Esophagus (tissue), 2 donors: Measurements from ENCODE around the gene AP2A2. TPM values are rescaled to one million over a fixed set of nuclear protein-coding genes. Genes with fewer than 3 reads are reported as not detected.
A peak's percentile ranks its signal among the peaks of the same experiment; 100 is the strongest.

ENCODE experiments used
- H3K27ac ChIP-seq, 2 donors: one replicate each; pipeline ENCODE4 v1.5.1; 2013; ENCODE audit warnings: low read depth in 2 of 2, mild to moderate bottlenecking in 2 of 2, inconsistent platforms in 1 of 2, low read length in 1 of 2, moderate library complexity in 1 of 2
- H3K27me3 ChIP-seq, 2 donors: one replicate each; pipeline ENCODE4 v1.6.1; 2013; ENCODE audit warnings: low read length in 2 of 2, control low read depth in 1 of 2, mild to moderate bottlenecking in 1 of 2; ENCODE audit not compliant: insufficient read depth in 2 of 2, control insufficient read depth in 1 of 2
- H3K36me3 ChIP-seq, 2 donors: one replicate each; pipeline ENCODE4 v1.6.1; 2013; ENCODE audit warnings: low read length in 1 of 2; ENCODE audit not compliant: control insufficient read depth in 2 of 2, insufficient read depth in 2 of 2
- H3K4me1 ChIP-seq, 2 donors: one replicate each; pipeline ENCODE4 v1.6.1; 2013; ENCODE audit warnings: low read length in 1 of 2; ENCODE audit not compliant: control insufficient read depth in 2 of 2, insufficient read depth in 2 of 2
- H3K4me3 ChIP-seq, 2 donors: one replicate each; pipeline ENCODE4 v1.5.1; 2013; ENCODE audit warnings: low read length in 2 of 2, mild to moderate bottlenecking in 2 of 2, low read depth in 1 of 2, moderate library complexity in 1 of 2
- H3K9me3 ChIP-seq, 2 donors: one replicate each; pipeline ENCODE4 v1.6.1; 2013; ENCODE audit warnings: mild to moderate bottlenecking in 2 of 2, low read depth in 1 of 2, low read length in 1 of 2, moderate library complexity in 1 of 2; ENCODE audit not compliant: control insufficient read depth in 2 of 2, insufficient read depth in 1 of 2
- WGBS, 2 donors: extraction: QIAGEN DNeasy Blood & Tissue Kit; methylation state at CpG; one replicate each; pipeline ENCODE4 v1.1.7; 2013; 5-methylcytosine and 5-hydroxymethylcytosine counted together
- polyA plus RNA-seq, 2 donors: library from polyadenylated mRNA; stranded (reverse); fragments of 200-250 nt; gene quantifications; one replicate each; pipeline ENCODE4 v1.2.3, GENCODE V29; 2013
- donor health status: healthy with polysubstance abuse.
- donor health status: Bipolar disorder and iron deficiency.

The AP2A2 gene
- polyA plus RNA-seq, 2 donors, result 17.3 to 20.2 TPM

DNA sequence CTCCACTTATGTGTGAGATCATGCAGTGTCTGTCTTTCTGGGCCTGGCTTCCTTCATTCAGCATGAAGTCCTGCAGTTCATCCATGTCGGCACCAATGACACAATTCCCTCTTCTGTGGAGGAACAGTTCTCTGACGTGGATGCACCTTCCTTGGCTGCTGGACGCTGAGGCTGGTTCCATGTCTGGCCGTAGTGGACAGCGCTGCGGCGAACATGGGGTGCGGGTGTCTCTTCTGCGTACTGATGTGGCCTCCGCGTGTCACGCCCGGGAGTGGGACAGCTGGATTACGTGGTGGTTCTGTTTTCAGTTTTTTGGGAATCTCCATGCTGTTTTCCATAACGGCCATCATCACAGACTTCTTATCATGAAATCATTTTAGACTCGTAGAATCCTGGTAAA lies 132.1 kb downstream of the AP2A2 start:
- Histone ChIP-seq H3K9me3 (no peaks in the 10 kb centered on the region), H3K27ac (no peak overlapping the region), H3K27me3 (no peaks in the 10 kb centered on the region), H3K4me3 (no peak overlapping the region), H3K4me1 (no peaks in the 10 kb centered on the region), H3K36me3 (no peaks in the 10 kb centered on the region)
- WGBS, 2 donors, result 88 to 91% methylated on average over 16 of the region's 16 CpGs

DNA sequence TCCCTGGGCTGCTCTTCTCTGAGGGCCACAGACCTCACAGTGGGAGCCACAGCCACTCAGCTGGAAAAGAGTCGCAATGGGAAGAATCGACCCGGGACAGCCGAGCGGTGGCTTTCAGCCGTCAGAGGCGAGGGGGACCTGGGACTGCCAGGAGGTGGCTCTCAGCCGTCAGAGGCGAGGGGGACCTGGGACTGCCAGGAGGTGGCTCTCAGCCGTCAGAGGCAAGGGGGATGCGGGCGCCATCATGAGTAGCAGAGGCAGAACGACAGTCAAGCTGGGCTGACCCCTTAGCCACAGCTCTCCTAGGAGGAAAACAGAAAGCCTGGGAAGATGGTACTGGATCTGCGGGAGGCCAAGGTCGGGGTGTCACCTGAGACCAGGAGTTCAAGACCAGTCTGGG lies 134.1 kb downstream of the AP2A2 start:
- H3K4me3 ChIP-seq, result no peak overlapping the region
- H3K27me3 ChIP-seq, result no peaks in the 10 kb centered on the region
- WGBS, 2 donors, result 80 to 84% methylated on average over 15 of the region's 15 CpGs
- no peaks in the 10 kb centered on the region for H3K36me3 ChIP-seq
- H3K9me3 ChIP-seq, result no peaks in the 10 kb centered on the region
- no peak overlapping the region for H3K27ac ChIP-seq
- no peaks in the 10 kb centered on the region for H3K4me1 ChIP-seq

DNA sequence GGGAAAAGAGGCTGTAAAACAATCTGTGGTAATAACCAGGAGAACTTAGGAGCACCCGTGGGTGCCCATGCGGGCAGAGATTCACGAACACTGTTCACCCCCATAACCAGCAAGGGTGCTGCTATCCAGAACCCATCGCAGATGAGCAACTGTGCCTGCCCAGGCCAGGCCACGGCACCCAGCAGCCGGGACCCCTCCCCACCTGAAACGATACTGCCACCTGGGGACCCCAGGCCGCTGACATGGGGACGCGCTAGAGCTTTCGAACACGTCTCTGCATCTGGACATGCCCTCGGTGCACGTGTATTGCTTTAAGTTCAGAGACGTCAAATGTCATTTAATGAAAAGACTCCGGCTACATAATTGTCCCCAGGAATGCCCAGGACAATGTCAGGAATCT lies 134.7 kb downstream of the AP2A2 start:
- Histone ChIP-seq H3K9me3 (no peaks in the 10 kb centered on the region), H3K4me3 (no peak overlapping the region), H3K36me3 (no peaks in the 10 kb centered on the region), H3K27me3 (no peaks in the 10 kb centered on the region), H3K27ac (no peak overlapping the region), H3K4me1 (no peaks in the 10 kb centered on the region)
- 68 to 75% methylated on average over 16 of the region's 16 CpGs for WGBS, 2 donors

DNA sequence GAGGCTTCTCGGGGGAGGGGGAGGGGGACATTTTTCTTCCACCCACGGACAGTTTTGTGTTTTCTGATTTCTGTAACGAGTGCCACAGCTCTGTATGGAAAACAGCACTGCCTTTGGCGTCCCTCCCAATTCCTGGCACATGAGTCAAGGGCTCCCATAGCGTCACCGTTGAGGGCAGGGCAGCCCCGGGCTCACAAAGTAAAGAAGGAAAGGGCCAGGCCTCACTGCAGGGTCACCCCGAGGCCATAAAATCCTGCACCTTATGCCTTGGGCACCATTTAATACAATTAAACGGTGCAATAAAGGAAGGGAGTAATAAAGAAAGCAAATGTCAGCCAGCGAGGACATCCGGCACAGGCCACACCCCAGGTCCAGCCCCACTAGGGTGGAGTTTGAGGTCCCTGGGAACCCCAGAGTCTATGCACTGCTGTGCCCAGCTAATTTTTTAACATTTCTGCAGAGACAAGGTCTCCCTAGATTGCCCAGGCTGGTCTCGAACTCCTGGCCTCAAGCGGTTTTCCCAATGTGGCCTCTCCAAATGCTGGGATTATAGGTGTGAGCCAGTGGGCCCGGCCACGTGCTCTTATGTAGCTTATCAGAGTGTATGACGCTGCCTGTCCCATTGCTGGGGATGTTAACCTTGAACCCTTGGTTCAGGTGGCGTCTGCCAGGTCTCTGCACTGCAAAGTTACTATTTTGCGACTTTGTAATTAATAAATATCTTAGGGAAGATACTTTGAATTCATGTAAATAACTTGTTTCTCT lies 135.4 kb downstream of the AP2A2 start:
- 60% methylated on average over 18 of the region's 18 CpGs for WGBS, 2 donors
- peak overlapping the region in 1 of 2 donors; percentile 15 for H3K27ac ChIP-seq

More for the DNA sequence above, 135.4 kb downstream of the AP2A2 start:
- no peaks in the 10 kb centered on the region for H3K4me1 ChIP-seq
- H3K27me3 ChIP-seq, result no peaks in the 10 kb centered on the region
- no peaks in the 10 kb centered on the region for H3K9me3 ChIP-seq
- H3K4me3 ChIP-seq, result no peak overlapping the region
- H3K36me3 ChIP-seq, result no peaks in the 10 kb centered on the region

Other genes starting within 250 kb of the AP2A2 start
- 10 to 100 TPM; 20.3 to 42.4 TPM for gene DEAF1, start 230.6 kb upstream of the AP2A2 start, polyA plus RNA-seq
- 10 to 100 TPM; 25.0 to 53.9 TPM for gene TMEM80, start 230.1 kb upstream of the AP2A2 start, polyA plus RNA-seq
- 100 to 1,000 TPM; 254 to 440 TPM for gene EPS8L2, start 219.6 kb upstream of the AP2A2 start, polyA plus RNA-seq
- gene TALDO1, start 178.4 kb upstream of the AP2A2 start, polyA plus RNA-seq, result 100 to 1,000 TPM; 228 to 278 TPM
- 10 to 100 TPM; 23.1 to 49.2 TPM for gene GATD1, start 148.4 kb upstream of the AP2A2 start, polyA plus RNA-seq
- under 1 TPM; 0.10 to 0.12 TPM for gene CEND1, start 135.8 kb upstream of the AP2A2 start, polyA plus RNA-seq
- 10 to 100 TPM; 10.2 TPM for gene SLC25A22, start 127.6 kb upstream of the AP2A2 start, polyA plus RNA-seq
- 10 to 100 TPM; 11.3 to 27.8 TPM for gene PIDD1, start 120.6 kb upstream of the AP2A2 start, polyA plus RNA-seq
- gene RPLP2, start 115.9 kb upstream of the AP2A2 start, polyA plus RNA-seq, result 1,000 to 10,000 TPM; 1,061 to 1,474 TPM
- 10 to 100 TPM; 51.7 to 53.2 TPM for gene PNPLA2, start 107.0 kb upstream of the AP2A2 start, polyA plus RNA-seq
- 1 to 10 TPM; 3.2 to 5.3 TPM for gene CRACR2B, start 98.0 kb upstream of the AP2A2 start, polyA plus RNA-seq
- 100 to 1,000 TPM in 1 of 2 donors, 10 to 100 TPM in 1; 75.5 to 108 TPM for gene CD151, start 92.9 kb upstream of the AP2A2 start, polyA plus RNA-seq
- 100 to 1,000 TPM in 1 of 2 donors, 10 to 100 TPM in 1; 64.9 to 177 TPM for gene POLR2L, start 83.3 kb upstream of the AP2A2 start, polyA plus RNA-seq
- gene TSPAN4, start 83.0 kb upstream of the AP2A2 start, polyA plus RNA-seq, result 10 to 100 TPM in 1 of 2 donors, 1 to 10 TPM in 1; 9.8 to 16.8 TPM
- gene CHID1, start 15.1 kb upstream of the AP2A2 start, polyA plus RNA-seq, result 10 to 100 TPM; 22.5 to 30.7 TPM
- under 1 TPM; 0.26 to 0.46 TPM for gene MUC6, start 110.8 kb downstream of the AP2A2 start, polyA plus RNA-seq
- under 1 TPM in 1 of 2 donors, not detected in 1; 0.04 TPM for gene MUC2, start 149.0 kb downstream of the AP2A2 start, polyA plus RNA-seq
- gene MUC5AC, start 232.1 kb downstream of the AP2A2 start, polyA plus RNA-seq, result under 1 TPM; 0.01 to 0.08 TPM